ENCODE results near the gene LPCAT1. TPM values are rescaled to one million over a fixed set of nuclear protein-coding genes. Genes with fewer than 3 reads are reported as not detected.
"Not testable (repeated sequence)": the region's sequence is repeated elsewhere in the genome, so short reads cannot be mapped to it uniquely, and the experiment has no call there.

The LPCAT1 gene
- total RNA-seq, 1 donor, result 41.3 TPM

GRCh38 chr5:1429496-1429895 lies 94.3 kb downstream of the LPCAT1 start:
- no peak overlapping the region for H3K4me3 ChIP-seq (ENCODE audit: low read depth, low read length)
- TF ChIP-seq CTCF (IDR thresholded peaks at IDR 0.05; ENCODE audit: insufficient read depth, low read length), result no peak
- peak; percentile 3 for DNase-seq (ENCODE audit: low read depth)

GRCh38 chr5:1429066-1429465 lies 94.7 kb downstream of the LPCAT1 start:
- no peak for TF ChIP-seq CTCF (IDR thresholded peaks at IDR 0.05; ENCODE audit: insufficient read depth, low read length)
- DNase-seq (ENCODE audit: low read depth), result no peak

GRCh38 chr5:1428107-1428506 lies 95.7 kb downstream of the LPCAT1 start:
- H3K4me3 ChIP-seq (ENCODE audit: low read depth, low read length), result no peak overlapping the region
- TF ChIP-seq CTCF (IDR thresholded peaks at IDR 0.05; ENCODE audit: insufficient read depth, low read length), result no peak
- no peak for DNase-seq (ENCODE audit: low read depth)

More at GRCh38 chr5:1429066-1429465, 94.7 kb downstream of the LPCAT1 start:
- H3K4me3 ChIP-seq (ENCODE audit: low read depth, low read length), result no peak overlapping the region

GRCh38 chr5:1424716-1425115 lies 99.0 kb downstream of the LPCAT1 start:
- no peak for DNase-seq (ENCODE audit: low read depth)
- no peak for TF ChIP-seq CTCF (IDR thresholded peaks at IDR 0.05; ENCODE audit: insufficient read depth, low read length)
- no peak overlapping the region for H3K4me3 ChIP-seq (ENCODE audit: low read depth, low read length)

GRCh38 chr5:1423901-1424603 lies 99.7 kb downstream of the LPCAT1 start:
- DNase-seq (ENCODE audit: low read depth), result no peak
- H3K4me3 ChIP-seq (ENCODE audit: low read depth, low read length), result no peak overlapping the region
- TF ChIP-seq CTCF (IDR thresholded peaks at IDR 0.05; ENCODE audit: insufficient read depth, low read length), result no peak

- DNase-seq (ENCODE audit: low read depth); H3K4me3 ChIP-seq (ENCODE audit: low read depth, low read length): not testable (repeated sequence)
These were observed 101.2 kb downstream of the LPCAT1 start for GRCh38 chr5:1422522-1422921.

- no peak for TF ChIP-seq CTCF (IDR thresholded peaks at IDR 0.05; ENCODE audit: insufficient read depth, low read length)
- no peak overlapping the region for H3K4me3 ChIP-seq (ENCODE audit: low read depth, low read length)
- no peak for DNase-seq (ENCODE audit: low read depth)
These were observed 102.0 kb downstream of the LPCAT1 start for GRCh38 chr5:1421521-1422341.

Data from fibroblast of the aortic adventitia (primary cell).